DOHH2 (cell line): ENCODE results near the gene DPYD.
A peak's percentile ranks its signal among the peaks of the same experiment; 100 is the strongest.

Experiments
- H3F3A ChIP-seq: fragments of 200-600 bp; sonication (generic), shearing (Covaris generic); 2 replicates; pipeline ENCODE4 v1.6.0; 2016; ENCODE audit warnings: antibody characterized with exemption, mild to moderate bottlenecking; ENCODE audit not compliant: control insufficient read depth, insufficient read depth
- H3K27ac ChIP-seq: fragments of 200-600 bp; sonication (generic); 2 replicates; pipeline ENCODE4 v1.5.1; 2014; ENCODE audit warnings: low read depth, mild to moderate bottlenecking, low read length, moderate library complexity
- H3K27me3 ChIP-seq: fragments of 200-600 bp; sonication (generic); 2 replicates; pipeline ENCODE4 v1.6.1; 2014; ENCODE audit warnings: mild to moderate bottlenecking, low read length, mixed read lengths; ENCODE audit not compliant: control insufficient read depth
- H3K36me3 ChIP-seq: fragments of 200-600 bp; sonication (generic); 2 replicates; pipeline ENCODE4 v1.6.1; 2014; ENCODE audit warnings: mild to moderate bottlenecking, low read length, moderate library complexity, mixed read lengths; ENCODE audit not compliant: control insufficient read depth
- H3K4me1 ChIP-seq: fragments of 200-600 bp; sonication (generic); 2 replicates; pipeline ENCODE4 v1.6.1; 2014; ENCODE audit warnings: mild to moderate bottlenecking, low read length, mixed read lengths; ENCODE audit not compliant: control insufficient read depth
- H3K4me2 ChIP-seq: fragments of 200-600 bp; sonication (generic); 2 replicates; pipeline ENCODE4 v1.6.0; 2014; ENCODE audit warnings: mild to moderate bottlenecking, low read length, moderate library complexity
- H3K4me3 ChIP-seq: fragments of 200-600 bp; sonication (generic); 2 replicates; pipeline ENCODE4 v1.5.1; 2014; ENCODE audit warnings: mild to moderate bottlenecking, low read length, mixed read lengths
- H3K79me2 ChIP-seq: fragments of 200-600 bp; sonication (generic); 2 replicates; pipeline ENCODE4 v1.6.1; 2014; ENCODE audit warnings: mild to moderate bottlenecking, low read length, mixed read lengths; ENCODE audit not compliant: control insufficient read depth
- H3K9me2 ChIP-seq: fragments of 200-600 bp; sonication (generic); replicated peaks from 2 replicates; pipeline ENCODE4 v1.6.1; 2014; ENCODE audit warnings: mild to moderate bottlenecking, low read length, mixed read lengths; ENCODE audit not compliant: control insufficient read depth
- H3K9me3 ChIP-seq: fragments of 200-600 bp; sonication (generic); 2 replicates; pipeline ENCODE4 v1.6.1; 2014; ENCODE audit warnings: antibody characterized with exemption, low read length, mixed read lengths; ENCODE audit not compliant: control insufficient read depth, insufficient read depth
- H4K20me1 ChIP-seq: fragments of 200-600 bp; sonication (generic); 2 replicates; pipeline ENCODE4 v1.6.0; 2014; ENCODE audit warnings: low read depth, mild to moderate bottlenecking, antibody characterized with exemption, low read length, moderate library complexity; ENCODE audit not compliant: control insufficient read depth, insufficient read depth
- EZH2phosphoT487 ChIP-seq: fragments of 200-600 bp; sonication (generic); IDR thresholded peaks from 2 replicates; pipeline ENCODE4 v1.6.1; 2017; ENCODE audit warnings: borderline replicate concordance, mild to moderate bottlenecking, antibody characterized with exemption, low read length, moderate library complexity, mixed read lengths
- TF ChIP-seq, protein P1 (sequence below): fragments of 200-600 bp; sonication (generic); IDR thresholded peaks from one replicate; pipeline ENCODE4 v1.5.1; 2014; ENCODE audit warnings: antibody characterized with exemption, mild to moderate bottlenecking, low read depth, low read length; ENCODE audit not compliant: poor library complexity, severe bottlenecking

DPYD gene

DNA sequence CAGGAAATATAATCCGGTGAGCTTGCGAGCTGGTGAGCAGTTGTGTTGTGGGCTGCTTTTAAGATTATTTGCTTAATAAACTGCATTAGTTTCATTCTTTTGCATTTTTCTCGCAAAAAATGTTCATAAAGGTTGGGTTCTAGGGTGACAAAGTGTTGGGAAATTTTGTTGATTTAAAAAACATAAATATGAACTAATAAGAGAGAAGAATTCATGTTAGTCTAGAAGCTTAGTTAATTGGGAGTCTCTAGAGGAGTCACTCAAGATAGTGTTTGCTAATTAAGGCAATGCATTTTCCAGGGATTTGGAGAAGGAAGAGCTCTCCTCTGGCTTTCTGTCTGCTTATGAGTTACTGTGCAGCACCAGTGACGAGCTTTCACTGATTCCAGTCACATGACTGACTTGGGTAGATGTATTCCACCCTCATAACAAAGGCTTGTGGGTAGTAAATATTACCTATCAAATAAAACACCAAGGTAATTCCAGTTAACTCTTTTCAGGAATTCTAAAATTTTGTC lies 782.3 kb downstream of the DPYD start:
- H3K4me2 ChIP-seq, result peak overlapping the region; percentile 57
- no peaks in the 10 kb centered on the region for H3K27me3 ChIP-seq
- no peaks in the 10 kb centered on the region for H3K36me3 ChIP-seq
- H4K20me1 ChIP-seq, result no peaks in the 10 kb centered on the region
- TF ChIP-seq EZH2phosphoT487, result no peak
- TF ChIP-seq, protein P1, sequence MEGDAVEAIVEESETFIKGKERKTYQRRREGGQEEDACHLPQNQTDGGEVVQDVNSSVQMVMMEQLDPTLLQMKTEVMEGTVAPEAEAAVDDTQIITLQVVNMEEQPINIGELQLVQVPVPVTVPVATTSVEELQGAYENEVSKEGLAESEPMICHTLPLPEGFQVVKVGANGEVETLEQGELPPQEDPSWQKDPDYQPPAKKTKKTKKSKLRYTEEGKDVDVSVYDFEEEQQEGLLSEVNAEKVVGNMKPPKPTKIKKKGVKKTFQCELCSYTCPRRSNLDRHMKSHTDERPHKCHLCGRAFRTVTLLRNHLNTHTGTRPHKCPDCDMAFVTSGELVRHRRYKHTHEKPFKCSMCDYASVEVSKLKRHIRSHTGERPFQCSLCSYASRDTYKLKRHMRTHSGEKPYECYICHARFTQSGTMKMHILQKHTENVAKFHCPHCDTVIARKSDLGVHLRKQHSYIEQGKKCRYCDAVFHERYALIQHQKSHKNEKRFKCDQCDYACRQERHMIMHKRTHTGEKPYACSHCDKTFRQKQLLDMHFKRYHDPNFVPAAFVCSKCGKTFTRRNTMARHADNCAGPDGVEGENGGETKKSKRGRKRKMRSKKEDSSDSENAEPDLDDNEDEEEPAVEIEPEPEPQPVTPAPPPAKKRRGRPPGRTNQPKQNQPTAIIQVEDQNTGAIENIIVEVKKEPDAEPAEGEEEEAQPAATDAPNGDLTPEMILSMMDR, result no peak
- no peaks in the 10 kb centered on the region for H3K79me2 ChIP-seq
- H3F3A ChIP-seq, result no peaks in the 10 kb centered on the region
- no peaks in the 10 kb centered on the region for H3K9me3 ChIP-seq
- H3K27ac ChIP-seq, result no peak overlapping the region
- H3K9me2 ChIP-seq, result no peaks in the 10 kb centered on the region
- peaks cover 10% of the 10 kb centered on the region for H3K4me1 ChIP-seq
- peak overlapping the region; percentile 31 for H3K4me3 ChIP-seq

DNA sequence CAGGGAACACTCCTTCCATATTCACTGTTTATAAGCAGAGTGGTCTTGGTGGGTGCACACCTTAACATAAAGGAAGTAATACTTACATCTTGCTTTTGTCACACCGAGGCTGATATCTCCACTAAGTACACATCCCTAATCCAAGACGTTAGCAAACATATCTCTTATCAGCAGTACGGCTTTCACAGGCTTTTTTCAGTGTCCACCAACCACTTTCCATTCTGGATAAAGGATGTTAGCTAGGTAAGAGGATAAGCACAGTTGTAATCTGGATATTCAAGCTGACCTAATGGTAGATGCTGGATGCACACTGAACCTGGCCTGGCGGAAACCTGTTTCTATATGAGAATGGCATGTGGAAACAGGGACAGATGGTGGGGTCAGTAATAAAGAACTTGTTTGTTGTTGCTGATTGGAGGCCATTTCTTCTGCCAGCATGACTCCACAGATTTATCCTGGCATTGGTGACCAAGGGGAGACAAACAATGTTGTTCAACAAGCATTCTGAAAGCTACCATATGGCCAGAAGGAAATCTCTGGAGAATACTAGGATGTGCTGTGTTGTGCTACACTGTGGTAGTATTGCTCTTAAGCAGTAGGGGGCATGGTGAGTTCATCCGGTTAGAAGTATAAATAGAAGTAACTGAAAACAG lies 782.8 kb downstream of the DPYD start:
- H3K36me3 ChIP-seq, result no peaks in the 10 kb centered on the region
- no peaks in the 10 kb centered on the region for H3F3A ChIP-seq
- H3K79me2 ChIP-seq, result no peaks in the 10 kb centered on the region
- TF ChIP-seq, protein P1, result peak; percentile 61
- TF ChIP-seq EZH2phosphoT487, result no peak
- peak overlapping the region; percentile 57 for H3K4me2 ChIP-seq
- H3K4me1 ChIP-seq, result peaks cover 10% of the 10 kb centered on the region
- H3K9me3 ChIP-seq, result no peaks in the 10 kb centered on the region
- no peaks in the 10 kb centered on the region for H3K27me3 ChIP-seq
- H3K27ac ChIP-seq, result no peak overlapping the region
- no peaks in the 10 kb centered on the region for H4K20me1 ChIP-seq
- H3K9me2 ChIP-seq, result no peaks in the 10 kb centered on the region
- H3K4me3 ChIP-seq, result peak overlapping the region; percentile 31

DNA sequence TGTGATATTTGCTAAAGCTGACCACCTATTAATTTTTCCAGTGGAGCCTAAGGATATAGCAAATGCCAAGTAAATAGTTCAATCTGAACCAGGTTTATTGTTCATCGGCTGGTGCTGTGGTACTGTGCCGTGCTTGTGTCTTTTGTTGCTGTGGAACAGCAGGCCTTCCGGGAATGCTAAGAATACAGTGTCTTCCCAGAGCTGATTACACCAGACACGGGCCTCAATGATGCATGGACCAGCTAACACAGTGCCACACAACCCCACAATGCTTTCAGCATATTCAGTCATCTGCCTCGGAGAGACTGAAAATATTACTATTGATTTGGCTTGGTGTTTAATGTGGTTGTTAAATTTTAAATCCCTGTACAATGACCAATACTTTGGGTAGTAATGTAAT lies 783.8 kb downstream of the DPYD start:
- H3K4me3 ChIP-seq, result no peak overlapping the region
- no peaks in the 10 kb centered on the region for H3K36me3 ChIP-seq
- H3K4me1 ChIP-seq, result peaks cover 10% of the 10 kb centered on the region
- no peaks in the 10 kb centered on the region for H3K79me2 ChIP-seq
- no peak overlapping the region for H3K27ac ChIP-seq
- no peaks in the 10 kb centered on the region for H3K9me2 ChIP-seq
- no peak for TF ChIP-seq EZH2phosphoT487
- TF ChIP-seq, protein P1, result no peak
- H3F3A ChIP-seq, result no peaks in the 10 kb centered on the region
- no peak overlapping the region for H3K4me2 ChIP-seq
- H3K9me3 ChIP-seq, result no peaks in the 10 kb centered on the region
- no peaks in the 10 kb centered on the region for H4K20me1 ChIP-seq
- no peaks in the 10 kb centered on the region for H3K27me3 ChIP-seq
